Measurements from ENCODE around the gene PPIL1. TPM values are rescaled to one million over a fixed set of nuclear protein-coding genes. Genes with fewer than 3 reads are reported as not detected.
A peak's percentile ranks its signal among the peaks of the same experiment; 100 is the strongest.
"Not testable (repeated sequence)": the region's sequence is repeated elsewhere in the genome, so short reads cannot be mapped to it uniquely, and the experiment has no call there.

PPIL1 gene
- total RNA-seq, 4 donors from 2014 or later: 6.0 to 14.0 (median 6.4) TPM

DNA sequence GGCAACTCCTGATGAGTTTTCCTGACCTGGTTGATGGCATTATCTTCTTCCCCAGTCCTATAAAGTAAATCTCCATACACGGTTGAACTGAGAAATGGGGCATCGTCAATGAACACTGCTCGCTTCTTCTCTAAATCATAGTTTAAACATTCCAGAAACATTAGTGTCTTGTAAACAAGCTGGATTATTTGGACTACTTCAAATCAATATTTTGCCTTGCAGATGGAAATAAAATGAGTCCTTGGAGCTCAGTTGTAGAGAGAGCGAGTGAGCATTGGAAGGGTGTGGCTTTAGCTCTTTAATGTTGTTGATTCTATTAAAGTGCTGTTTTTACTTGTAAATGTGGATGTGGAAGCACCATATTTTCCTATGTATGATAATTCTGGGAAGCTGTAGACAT, 29.5 kb upstream of the PPIL1 start:
- Histone ChIP-seq H3K27me3 (no peaks in the 10 kb centered on the region), H3K4me3 (no peak overlapping the region), H3K4me1 (no peaks in the 10 kb centered on the region), H3K36me3 (peaks cover 0 to 74% (median 0%) of the 10 kb centered on the region in 3 donors), H3K9me3 (no peaks in the 10 kb centered on the region), H3K27ac (peak overlapping the region in 1 of 4 donors; percentile 13)
- DNase-seq: no peak
- no peak for TF ChIP-seq POLR2A (IDR thresholded peaks at IDR 0.05)
- TF ChIP-seq, protein P1, sequence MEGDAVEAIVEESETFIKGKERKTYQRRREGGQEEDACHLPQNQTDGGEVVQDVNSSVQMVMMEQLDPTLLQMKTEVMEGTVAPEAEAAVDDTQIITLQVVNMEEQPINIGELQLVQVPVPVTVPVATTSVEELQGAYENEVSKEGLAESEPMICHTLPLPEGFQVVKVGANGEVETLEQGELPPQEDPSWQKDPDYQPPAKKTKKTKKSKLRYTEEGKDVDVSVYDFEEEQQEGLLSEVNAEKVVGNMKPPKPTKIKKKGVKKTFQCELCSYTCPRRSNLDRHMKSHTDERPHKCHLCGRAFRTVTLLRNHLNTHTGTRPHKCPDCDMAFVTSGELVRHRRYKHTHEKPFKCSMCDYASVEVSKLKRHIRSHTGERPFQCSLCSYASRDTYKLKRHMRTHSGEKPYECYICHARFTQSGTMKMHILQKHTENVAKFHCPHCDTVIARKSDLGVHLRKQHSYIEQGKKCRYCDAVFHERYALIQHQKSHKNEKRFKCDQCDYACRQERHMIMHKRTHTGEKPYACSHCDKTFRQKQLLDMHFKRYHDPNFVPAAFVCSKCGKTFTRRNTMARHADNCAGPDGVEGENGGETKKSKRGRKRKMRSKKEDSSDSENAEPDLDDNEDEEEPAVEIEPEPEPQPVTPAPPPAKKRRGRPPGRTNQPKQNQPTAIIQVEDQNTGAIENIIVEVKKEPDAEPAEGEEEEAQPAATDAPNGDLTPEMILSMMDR (IDR thresholded peaks at IDR 0.05): no peak

DNA sequence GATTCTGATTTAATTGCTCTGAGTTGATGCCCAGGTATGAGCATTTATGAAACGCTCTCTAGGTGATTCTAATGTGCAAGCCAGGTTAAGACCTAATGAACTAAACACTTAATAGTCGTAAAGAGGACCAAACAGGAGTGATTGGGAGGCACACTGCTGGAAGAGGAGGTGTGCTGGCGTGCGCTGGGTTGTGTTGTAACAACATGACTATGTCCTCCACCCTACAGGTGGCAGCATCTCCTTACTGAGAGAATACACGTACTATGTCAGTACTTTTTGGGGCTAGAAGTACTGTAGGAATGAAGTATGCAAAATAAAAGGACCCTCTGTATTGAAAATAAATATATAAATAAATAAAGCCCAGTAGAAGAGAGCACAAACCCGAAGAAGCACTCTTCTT, 23.0 kb upstream of the PPIL1 start:
- DNase-seq: no peak
- H3K4me1 ChIP-seq: no peaks in the 10 kb centered on the region
- no peak for TF ChIP-seq POLR2A (IDR thresholded peaks at IDR 0.05)
- TF ChIP-seq, protein P1 (IDR thresholded peaks at IDR 0.05): no peak
- no peaks in the 10 kb centered on the region for H3K27me3 ChIP-seq
- H3K36me3 ChIP-seq: peaks cover 0 to 61% (median 0%) of the 10 kb centered on the region in 3 donors
- no peak overlapping the region for H3K4me3 ChIP-seq
- no peaks in the 10 kb centered on the region for H3K9me3 ChIP-seq
- H3K27ac ChIP-seq: no peak overlapping the region

DNA sequence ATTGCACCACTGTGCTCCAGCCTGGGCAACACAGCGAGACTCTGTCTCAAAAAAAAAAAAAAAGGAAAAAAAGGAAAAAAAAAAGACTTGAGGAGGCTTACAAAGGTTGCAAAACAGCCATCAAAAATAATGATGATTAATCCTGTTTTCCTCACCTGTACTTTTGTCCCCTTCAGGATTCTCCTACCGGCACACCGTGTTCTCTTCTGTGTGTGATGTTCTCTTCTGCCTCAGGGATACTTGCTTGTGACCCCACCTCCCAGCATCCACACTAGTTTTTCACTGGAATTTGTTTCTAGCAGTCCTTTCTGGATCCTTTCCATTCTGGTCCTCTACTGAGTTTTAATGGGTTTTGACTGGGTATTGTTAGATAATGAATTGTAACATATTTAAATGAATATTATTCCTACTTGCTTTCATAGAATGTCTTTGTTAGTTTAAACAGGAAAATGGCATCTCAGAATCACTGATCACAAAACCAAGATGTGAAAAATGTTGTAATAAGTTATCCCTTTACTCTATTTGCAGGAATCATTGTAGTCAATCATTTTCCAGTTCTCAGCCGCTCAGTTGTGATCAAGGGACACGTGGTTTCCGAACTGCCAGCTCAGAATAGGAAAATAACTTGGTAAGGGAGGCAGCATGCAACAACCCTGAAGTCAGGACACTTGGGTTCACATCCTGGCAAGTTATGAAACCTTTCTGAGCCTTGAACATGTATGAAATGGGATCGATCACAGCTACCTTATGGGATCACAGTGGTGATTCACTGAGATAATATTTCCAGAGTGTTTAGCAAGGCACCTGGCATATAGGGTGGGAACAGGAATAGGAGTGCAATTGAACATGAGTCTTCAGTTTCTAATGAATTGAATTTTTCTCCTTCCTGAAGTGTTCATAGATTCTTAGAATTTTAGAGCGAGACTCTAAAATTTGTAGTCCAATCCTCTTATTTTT, 19.7 kb upstream of the PPIL1 start:
- H3K36me3 ChIP-seq: peaks cover 0 to 30% (median 0%) of the 10 kb centered on the region in 3 donors
- H3K9me3 ChIP-seq: no peaks in the 10 kb centered on the region
- TF ChIP-seq, protein P1 (IDR thresholded peaks at IDR 0.05): no peak
- no peak for TF ChIP-seq POLR2A (IDR thresholded peaks at IDR 0.05)
- no peaks in the 10 kb centered on the region for H3K4me1 ChIP-seq
- H3K4me3 ChIP-seq: no peak overlapping the region
- H3K27ac ChIP-seq: no peak overlapping the region
- H3K27me3 ChIP-seq: no peaks in the 10 kb centered on the region
- no peak for DNase-seq

DNA sequence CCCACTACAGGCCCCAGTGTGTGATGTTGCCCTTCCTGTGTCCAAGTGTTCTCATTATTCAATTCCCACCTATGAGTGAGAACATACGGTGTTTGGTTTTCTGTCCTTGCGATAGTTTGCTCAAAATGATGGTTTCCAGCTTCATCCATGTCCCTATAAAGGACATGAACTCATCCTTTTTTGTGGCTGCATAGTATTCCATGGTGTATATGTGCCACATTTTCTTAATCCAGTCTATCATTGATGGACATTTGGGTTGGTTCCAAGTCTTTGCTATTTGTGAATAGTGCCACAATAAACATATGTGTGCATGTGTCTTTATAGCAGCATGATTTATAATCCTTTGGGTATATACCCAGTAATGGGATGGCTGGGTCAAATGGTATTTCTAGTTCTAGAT, 16.6 kb upstream of the PPIL1 start:
- peaks cover 0 to 17% (median 0%) of the 10 kb centered on the region in 3 donors for H3K36me3 ChIP-seq
- not testable (repeated sequence) for H3K4me3 ChIP-seq, H3K4me1 ChIP-seq, DNase-seq, H3K9me3 ChIP-seq, H3K27ac ChIP-seq, H3K27me3 ChIP-seq

DNA sequence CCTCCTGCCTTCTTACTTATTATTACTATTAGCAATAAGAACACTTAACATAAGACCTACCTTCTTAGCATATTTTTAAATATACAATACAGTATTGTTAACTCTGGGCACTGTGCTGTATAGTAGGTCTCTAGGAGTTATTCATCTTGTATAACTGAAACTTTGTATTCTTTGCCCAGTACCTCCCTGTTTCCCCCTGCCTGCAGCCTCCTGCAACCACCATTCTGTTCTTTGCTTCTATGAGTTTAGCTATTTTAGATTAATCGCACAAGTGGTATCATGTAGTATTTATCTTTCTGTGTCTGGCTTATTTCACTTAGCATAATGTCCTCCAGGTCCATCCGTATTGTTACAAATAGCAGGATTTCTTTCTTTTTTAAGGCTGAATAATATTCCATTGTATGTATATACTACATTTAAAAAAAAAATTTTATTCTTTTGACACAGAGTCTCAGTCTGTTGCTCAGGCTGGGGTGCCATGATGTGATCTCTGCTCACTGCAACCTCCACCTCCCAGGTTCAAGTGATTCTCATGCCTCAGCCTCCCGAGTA, 15.6 kb upstream of the PPIL1 start:
- Histone ChIP-seq H3K4me3 (no peak overlapping the region), H3K9me3 (no peaks in the 10 kb centered on the region), H3K27ac (no peak overlapping the region), H3K36me3 (peaks cover 0 to 8% (median 0%) of the 10 kb centered on the region in 3 donors), H3K27me3 (no peaks in the 10 kb centered on the region), H3K4me1 (peaks cover 0 to 2% (median 0%) of the 10 kb centered on the region in 4 donors)
- no peak for DNase-seq
- TF ChIP-seq, protein P1 (IDR thresholded peaks at IDR 0.05): no peak
- no peak for TF ChIP-seq POLR2A (IDR thresholded peaks at IDR 0.05)

Data from Peyer's patch (tissue), 4 donors.